Activated T-cell treated with anti-CD3 and anti-CD28 coated beads for 1 hour (primary cell): ENCODE measurements around the gene WTAP.
"Not testable (repeated sequence)": the region's sequence is repeated elsewhere in the genome, so short reads cannot be mapped to it uniquely, and the experiment has no call there.

Experiments
- DNase-seq: peaks from one replicate; pipeline ENCODE4 v3.0.0-alpha.2; 2020; ENCODE audit warnings: low read depth

WTAP gene

GRCh38 chr6:159693894-159694545 is 33.3 kb upstream of the WTAP start:
- DNase-seq, result no peak

GRCh38 chr6:159695984-159696383 is 31.3 kb upstream of the WTAP start:
- DNase-seq, result no peak

- DNase-seq, result no peak
These were observed 26.3 kb upstream of the WTAP start for GRCh38 chr6:159700970-159701369.

- no peak for DNase-seq
These were observed 25.8 kb upstream of the WTAP start for GRCh38 chr6:159701413-159701999.

GRCh38 chr6:159710603-159711002 is 16.7 kb upstream of the WTAP start:
- not testable (repeated sequence) for DNase-seq

GRCh38 chr6:159712389-159712788 is 14.9 kb upstream of the WTAP start:
- not testable (repeated sequence) for DNase-seq

- no peak for DNase-seq
These were observed 13.3 kb upstream of the WTAP start for GRCh38 chr6:159713984-159714383.

GRCh38 chr6:159714404-159714803 is 12.9 kb upstream of the WTAP start:
- DNase-seq, result no peak

GRCh38 chr6:159715166-159715565 is 12.1 kb upstream of the WTAP start:
- DNase-seq, result no peak

GRCh38 chr6:159715605-159716004 is 11.7 kb upstream of the WTAP start:
- no peak for DNase-seq

- no peak for DNase-seq
These were observed 10.8 kb upstream of the WTAP start for GRCh38 chr6:159716247-159717096.

GRCh38 chr6:159718634-159719033 is 8.7 kb upstream of the WTAP start:
- DNase-seq, result no peak

- no peak for DNase-seq
These were observed 8.0 kb upstream of the WTAP start for GRCh38 chr6:159719287-159719686.

- peak; percentile 23 for DNase-seq
These were observed 6.6 kb upstream of the WTAP start for GRCh38 chr6:159720708-159721107.

GRCh38 chr6:159721981-159722380 is 5.3 kb upstream of the WTAP start:
- DNase-seq, result not testable (repeated sequence)

GRCh38 chr6:159722655-159723054 is 4.7 kb upstream of the WTAP start:
- DNase-seq, result no peak

GRCh38 chr6:159723259-159723658 is 4.0 kb upstream of the WTAP start:
- DNase-seq, result no peak

- no peak for DNase-seq
These were observed 2.5 kb upstream of the WTAP start for GRCh38 chr6:159724778-159725177.

GRCh38 chr6:159725208-159725607 is 2.1 kb upstream of the WTAP start:
- DNase-seq, result not testable (repeated sequence)

GRCh38 chr6:159726255-159726917 is 920 bp upstream of the WTAP start:
- DNase-seq, result no peak

- no peak for DNase-seq
These were observed 575 bp downstream of the WTAP start for GRCh38 chr6:159727717-159728445.

GRCh38 chr6:159728531-159728964 is 1.2 kb downstream of the WTAP start:
- DNase-seq, result no peak
